Caco-2 (cell line): Measurements from ENCODE around the gene TAAR8. TPM values are rescaled to one million over a fixed set of nuclear protein-coding genes. Genes with fewer than 3 reads are reported as not detected.

ENCODE experiments used
- BruUV-seq: library from RNA; stranded (reverse); fragments of 400-500 nt; replicated peaks from 2 replicates; lab custom pipeline; 2021; lab: Mats Ljungman, UMichigan
- CTCF ChIA-PET: fragments of 300-600 bp; sonication (Branson Sonifier 250); formaldehyde crosslinking; loops from one replicate; lab custom pipeline; 2022; ENCODE audit warnings: antibody characterized with exemption; lab: Charles Lee
- POLR2A ChIA-PET: fragments of 300-600 bp; sonication (Branson Sonifier 250); formaldehyde crosslinking; loops from one replicate; lab custom pipeline; 2022; ENCODE audit warnings: antibody characterized with exemption; lab: Charles Lee
- DNase-seq, 2 experiments: peaks; one replicate each; pipeline versions ENCODE4 v3.0.0 to v3.0.0-alpha.2; 2020 to 2022
- H3K27me3 ChIP-seq: replicated peaks from 2 replicates; pipeline ENCODE4 v1.6.0; 2011; ENCODE audit warnings: low read length; ENCODE audit not compliant: control insufficient read depth, insufficient read depth
- H3K36me3 ChIP-seq: 2 replicates; pipeline ENCODE4 v1.5.1; 2011; ENCODE audit warnings: low read length; ENCODE audit not compliant: control insufficient read depth, insufficient read depth
- H3K4me1 ChIP-seq: fragments of 250-450 bp; sonication (Bioruptor Pico); 2 replicates; pipeline ENCODE4 v1.5.1; 2020; ENCODE audit warnings: mild to moderate bottlenecking
- H3K4me3 ChIP-seq: 2 replicates; pipeline ENCODE4 v1.5.1; 2011; ENCODE audit warnings: low read depth, mild to moderate bottlenecking, control low read depth, low read length
- H3K9me3 ChIP-seq: fragments of 250-450 bp; sonication (Bioruptor Pico); 2 replicates; pipeline ENCODE4 v1.5.1; 2020; ENCODE audit warnings: mild to moderate bottlenecking, moderate library complexity
- H3K27ac Mint-ChIP-seq: one replicate; pipeline ENCODE4 v1.8.0; 2022; ENCODE audit warnings: mixed read lengths; ENCODE audit not compliant: unreplicated experiment
- H3K27me3 Mint-ChIP-seq: one replicate; pipeline ENCODE4 v1.8.0; 2022; ENCODE audit warnings: mixed read lengths; ENCODE audit not compliant: insufficient read depth, unreplicated experiment
- H3K36me3 Mint-ChIP-seq: one replicate; pipeline ENCODE4 v1.8.0; 2022; ENCODE audit warnings: mild to moderate bottlenecking, mixed read lengths; ENCODE audit not compliant: insufficient read depth, unreplicated experiment
- H3K4me1 Mint-ChIP-seq: one replicate; pipeline ENCODE4 v1.8.0; 2022; ENCODE audit warnings: low read depth, mixed read lengths; ENCODE audit not compliant: unreplicated experiment
- H3K4me3 Mint-ChIP-seq: one replicate; pipeline ENCODE4 v1.8.0; 2022; ENCODE audit warnings: mild to moderate bottlenecking, moderate library complexity, mixed read lengths; ENCODE audit not compliant: unreplicated experiment
- H3K9me3 Mint-ChIP-seq: one replicate; pipeline ENCODE4 v1.8.0; 2022; ENCODE audit warnings: mixed read lengths; ENCODE audit not compliant: unreplicated experiment
- CTCF ChIP-seq, 2 experiments: fragments of 200-600 bp in 1 of 2; IDR thresholded peaks; 1 replicate in 1 of 2; 2 replicates in 1 of 2; pipeline versions ENCODE4 v1.5.1 to v1.8.0; 2011 to 2022; ENCODE audit warnings: antibody characterized with exemption in 1 of 2, control low read depth in 1 of 2, inconsistent platforms in 1 of 2, low read depth in 1 of 2, low read length in 1 of 2, mild to moderate bottlenecking in 1 of 2, moderate library complexity in 1 of 2; ENCODE audit not compliant: insufficient read depth in 1 of 2, severe bottlenecking in 1 of 2, unreplicated experiment in 1 of 2
- intact Hi-C: fragments of 100-400 bp; cut with micrococcal nuclease; formaldehyde crosslinking; loops from one replicate; pipeline ENCODE4 v1.10.0; 2022; ENCODE audit not compliant: unreplicated experiment
- total RNA-seq: library from RNA; stranded (reverse); gene quantifications from 2 replicates; pipeline ENCODE4 v1.2.3, GENCODE V29; 2022

The TAAR8 gene
- total RNA-seq, 1 experiment from 2014 or later, result not detected

- TF ChIP-seq CTCF (IDR thresholded peaks at IDR 0.05; ENCODE audit: insufficient read depth in 1 of 2, low read depth in 1 of 2, low read length in 1 of 2, severe bottlenecking in 1 of 2, unreplicated experiment in 1 of 2), result no peak
- no peaks in the 10 kb centered on the region for H3K9me3 Mint-ChIP-seq
- no peaks in the 10 kb centered on the region for H3K27me3 ChIP-seq
- intact Hi-C loops, result loop anchor here (10.0 kb wide), 1 partner anchor 58 kb away; no protein-coding TSS in a partner anchor
- no peak overlapping the region for H3K4me3 ChIP-seq
- CTCF ChIA-PET, result no interaction called here
- H3K4me1 ChIP-seq, result no peaks in the 10 kb centered on the region
- no peaks in the 10 kb centered on the region for H3K36me3 ChIP-seq
- BruUV-seq, result no TSS peak
- H3K4me1 Mint-ChIP-seq, result no peaks in the 10 kb centered on the region
- no peak overlapping the region for H3K4me3 Mint-ChIP-seq
- POLR2A ChIA-PET, result no interaction called here
- H3K27ac Mint-ChIP-seq, result no peak overlapping the region
- H3K27me3 Mint-ChIP-seq, result peaks cover 5% of the 10 kb centered on the region
- DNase-seq, result no peak
- H3K36me3 Mint-ChIP-seq, result no peaks in the 10 kb centered on the region
- no peaks in the 10 kb centered on the region; the same call in 1 of the 2 replicates for H3K9me3 ChIP-seq
Observed at GRCh38 chr6:132537145-132537544, 15.3 kb upstream of the TAAR8 start.

- POLR2A ChIA-PET, result no interaction called here
- Histone ChIP-seq H3K36me3 (no peaks in the 10 kb centered on the region), H3K4me3 (no peak within 1 kb of the TSS), H3K9me3 (no peaks in the 10 kb centered on the region; the same call in 1 of the 2 replicates), H3K27me3 (no peaks in the 10 kb centered on the region), H3K4me1 (no peaks in the 10 kb centered on the region)
- no TSS peak for BruUV-seq
- H3K36me3 Mint-ChIP-seq, result no peaks in the 10 kb centered on the region
- no peak for TF ChIP-seq CTCF (IDR thresholded peaks at IDR 0.05; ENCODE audit: insufficient read depth in 1 of 2, low read depth in 1 of 2, low read length in 1 of 2, severe bottlenecking in 1 of 2, unreplicated experiment in 1 of 2)
- intact Hi-C loops, result loop anchor here (10.0 kb wide), 1 partner anchor 57 kb away; no protein-coding TSS in a partner anchor
- H3K9me3 Mint-ChIP-seq, result no peaks in the 10 kb centered on the region
- CTCF ChIA-PET, result no interaction called here
- H3K27me3 Mint-ChIP-seq, result peaks cover 5% of the 10 kb centered on the region
- no peak within 1 kb of the TSS for H3K4me3 Mint-ChIP-seq
- H3K27ac Mint-ChIP-seq, result no peak within 1 kb of the TSS
- no peaks in the 10 kb centered on the region for H3K4me1 Mint-ChIP-seq
- DNase-seq, result no peak
Observed at GRCh38 chr6:132537977-132538376, 14.5 kb upstream of the TAAR8 start, which contains the start of gene TAAR9. TSS of gene TAAR9 (plus strand) at chr6:132538277. CDS start at chr6:132538290, 13 bp downstream.

GRCh38 chr6:132544826-132545225 is 7.6 kb upstream of the TAAR8 start:
- Histone ChIP-seq H3K36me3 (no peaks in the 10 kb centered on the region), H3K27me3 (no peaks in the 10 kb centered on the region), H3K9me3 (no peaks in the 10 kb centered on the region), H3K4me1 (no peaks in the 10 kb centered on the region), H3K4me3 (no peak overlapping the region)
- H3K9me3 Mint-ChIP-seq, result no peaks in the 10 kb centered on the region
- H3K4me1 Mint-ChIP-seq, result no peaks in the 10 kb centered on the region
- no peak for DNase-seq
- H3K27ac Mint-ChIP-seq, result no peak overlapping the region
- H3K27me3 Mint-ChIP-seq, result peaks cover 5% of the 10 kb centered on the region
- H3K4me3 Mint-ChIP-seq, result no peak overlapping the region
- TF ChIP-seq CTCF (IDR thresholded peaks at IDR 0.05; ENCODE audit: insufficient read depth in 1 of 2, low read depth in 1 of 2, low read length in 1 of 2, severe bottlenecking in 1 of 2, unreplicated experiment in 1 of 2), result no peak
- H3K36me3 Mint-ChIP-seq, result no peaks in the 10 kb centered on the region
- intact Hi-C loops, result no loop called here
- POLR2A ChIA-PET, result interaction anchor here (0.5 kb wide), 1 partner anchor 593 kb away, joined by 4 read pairs; the partner anchor contains the start of gene CCN2
- BruUV-seq, result no TSS peak
- CTCF ChIA-PET, result interaction anchor here (0.6 kb wide), 1 partner anchor 14 kb away, joined by 3 read pairs; no protein-coding TSS in a partner anchor
